Right atrium auricular region (tissue), 2 donors: ENCODE data around the gene PANK3. TPM values are rescaled to one million over a fixed set of nuclear protein-coding genes. Genes with fewer than 3 reads are reported as not detected.

Experiments used
- DNase-seq: peaks from one replicate; pipeline ENCODE4 v3.0.0-alpha.2; 2019; ENCODE audit warnings: low spot score
- H3K27ac ChIP-seq, 2 donors: fragments of 200-600 bp; sonication (generic); 1 replicate in 1 of 2; 2 replicates in 1 of 2; pipeline ENCODE4 v1.5.1; 2016 to 2019
- H3K27me3 ChIP-seq, 2 donors: fragments of 200-600 bp; sonication (generic); one replicate each; pipeline versions ENCODE4 v1.5.1 to v1.6.0; 2017 to 2019
- H3K36me3 ChIP-seq: fragments of 200-600 bp; sonication (generic); one replicate; pipeline ENCODE4 v1.5.1; 2016
- H3K4me1 ChIP-seq, 2 donors: fragments of 200-600 bp; sonication (generic); one replicate each; pipeline versions ENCODE4 v1.5.1 to v1.6.0; 2017 to 2019
- H3K4me3 ChIP-seq, 2 donors: fragments of 200-600 bp; sonication (generic); 1 replicate in 1 of 2; 2 replicates in 1 of 2; pipeline ENCODE4 v1.5.1; 2017 to 2019; ENCODE audit warnings: mild to moderate bottlenecking in 1 of 2, moderate library complexity in 1 of 2
- H3K9me3 ChIP-seq, 2 donors: fragments of 200-600 bp; sonication (generic); one replicate each; pipeline ENCODE4 v1.5.1; 2019
- CTCF ChIP-seq, 2 donors: fragments of 200-600 bp; sonication (generic); IDR thresholded peaks; one replicate each; pipeline ENCODE4 v1.5.1; 2019; ENCODE audit warnings: antibody characterized with exemption in 2 of 2
- total RNA-seq, 2 donors: library from RNA; depleted of rRNA; stranded (reverse); fragments of >200 nt; gene quantifications; one replicate each; pipeline ENCODE4 v1.1.0, GENCODE V29; 2016

The PANK3 gene
- total RNA-seq, 2 donors from 2014 or later, result 17.7 to 18.5 TPM

GRCh38 chr5:168608386-168608785 lies 29.2 kb upstream of the PANK3 start:
- Histone ChIP-seq H3K27ac (no peak overlapping the region), H3K4me3 (no peak overlapping the region), H3K27me3 (no peaks in the 10 kb centered on the region), H3K4me1 (no peaks in the 10 kb centered on the region), H3K9me3 (no peaks in the 10 kb centered on the region), H3K36me3 (no peaks in the 10 kb centered on the region)
- DNase-seq, result no peak
- no peak for TF ChIP-seq CTCF (IDR thresholded peaks at IDR 0.05)

GRCh38 chr5:168607946-168608345 lies 28.8 kb upstream of the PANK3 start:
- Histone ChIP-seq H3K9me3 (no peaks in the 10 kb centered on the region), H3K4me3 (no peak overlapping the region), H3K4me1 (no peaks in the 10 kb centered on the region), H3K27ac (no peak overlapping the region), H3K36me3 (no peaks in the 10 kb centered on the region), H3K27me3 (no peaks in the 10 kb centered on the region)
- no peak for TF ChIP-seq CTCF (IDR thresholded peaks at IDR 0.05)
- no peak for DNase-seq

DNA sequence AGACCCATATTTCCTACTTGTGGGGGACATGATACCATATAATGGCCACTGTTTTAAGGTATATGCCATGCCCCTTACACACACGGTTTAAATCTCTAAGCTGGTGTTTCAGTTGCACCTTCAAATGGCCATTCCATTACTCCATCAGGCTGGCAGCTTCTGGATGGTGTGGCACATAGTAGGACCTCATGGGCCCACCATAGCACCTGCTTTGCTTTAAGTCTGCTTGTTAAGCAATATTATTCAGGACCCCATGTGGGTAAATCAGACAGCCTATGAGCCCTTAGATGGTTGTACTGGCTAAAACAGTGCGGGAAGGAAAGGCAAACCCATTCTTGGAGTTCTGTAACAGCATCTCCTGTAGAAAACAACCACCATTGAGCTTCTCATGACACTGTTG lies 27.4 kb upstream of the PANK3 start:
- H3K36me3 ChIP-seq, result no peaks in the 10 kb centered on the region
- H3K4me3 ChIP-seq, result no peak overlapping the region
- no peak for TF ChIP-seq CTCF (IDR thresholded peaks at IDR 0.05)
- DNase-seq, result no peak
- H3K9me3 ChIP-seq, result no peaks in the 10 kb centered on the region
- no peaks in the 10 kb centered on the region for H3K27me3 ChIP-seq
- no peak overlapping the region for H3K27ac ChIP-seq
- no peaks in the 10 kb centered on the region for H3K4me1 ChIP-seq

GRCh38 chr5:168604436-168604835 lies 25.3 kb upstream of the PANK3 start:
- Histone ChIP-seq H3K4me3 (no peak overlapping the region), H3K36me3 (no peaks in the 10 kb centered on the region), H3K4me1 (no peaks in the 10 kb centered on the region), H3K27ac (no peak overlapping the region), H3K27me3 (no peaks in the 10 kb centered on the region), H3K9me3 (no peaks in the 10 kb centered on the region)
- no peak for DNase-seq
- TF ChIP-seq CTCF (IDR thresholded peaks at IDR 0.05), result no peak

- DNase-seq, result no peak
- Histone ChIP-seq H3K27ac (no peak overlapping the region), H3K4me1 (no peaks in the 10 kb centered on the region), H3K36me3 (no peaks in the 10 kb centered on the region), H3K9me3 (no peaks in the 10 kb centered on the region), H3K4me3 (no peak overlapping the region), H3K27me3 (no peaks in the 10 kb centered on the region)
- TF ChIP-seq CTCF (IDR thresholded peaks at IDR 0.05), result no peak
Observed at GRCh38 chr5:168603746-168604145, 24.6 kb upstream of the PANK3 start.

- H3K4me3 ChIP-seq, result no peak overlapping the region
- H3K9me3 ChIP-seq, result no peaks in the 10 kb centered on the region
- no peak overlapping the region for H3K27ac ChIP-seq
- no peak for DNase-seq
- TF ChIP-seq CTCF (IDR thresholded peaks at IDR 0.05), result no peak
- H3K4me1 ChIP-seq, result no peaks in the 10 kb centered on the region
- no peaks in the 10 kb centered on the region for H3K36me3 ChIP-seq
- no peaks in the 10 kb centered on the region for H3K27me3 ChIP-seq
Observed at GRCh38 chr5:168602517-168602916, 23.3 kb upstream of the PANK3 start.
